ENCODE results near the gene MTA3. TPM values are rescaled to one million over a fixed set of nuclear protein-coding genes. Genes with fewer than 3 reads are reported as not detected.

Gene MTA3
- total and polyA plus RNA-seq, 2 of the 8 experiments (the other 6 are each of a cell fraction or from before 2014, with no cell fraction given): 125 to 184 TPM

Small RNA genes within 50 kb of the gene (small RNA-seq; reads per million reads assigned to genes)
- not detected for gene AC074375.1 (ENCODE audit: insufficient read depth)
- gene RNU6-137P (ENCODE audit: insufficient read depth): not detected

Other genes starting within 250 kb of the MTA3 start
- gene COX7A2L, start 207.4 kb upstream of the MTA3 start, total RNA-seq (2021; fragmentation: NEBNext Ultra II Directional; extraction: Animal tissue kit (Norgen Biotek cat#: 25700)): 85.6 and 91.7 TPM in 2 replicates
- gene COX7A2L, start 207.4 kb upstream of the MTA3 start, polyA plus RNA-seq (2011; rRNA removed): 67.1 and 114 TPM in 2 replicates
- 21.3 and 22.3 TPM in 2 replicates for gene KCNG3, start 74.7 kb upstream of the MTA3 start, total RNA-seq (2021; fragmentation: NEBNext Ultra II Directional; extraction: Animal tissue kit (Norgen Biotek cat#: 25700))
- gene KCNG3, start 74.7 kb upstream of the MTA3 start, polyA plus RNA-seq (2011; rRNA removed): 7.8 and 8.1 TPM in 2 replicates
- gene OXER1, start 195.5 kb downstream of the MTA3 start, total RNA-seq (2021; fragmentation: NEBNext Ultra II Directional; extraction: Animal tissue kit (Norgen Biotek cat#: 25700)): 1.2 and 1.3 TPM in 2 replicates
- gene OXER1, start 195.5 kb downstream of the MTA3 start, polyA plus RNA-seq (2011; rRNA removed): 2.9 and 3.7 TPM in 2 replicates
- 2.5 and 3.2 TPM in 2 replicates for gene HAAO, start 224.0 kb downstream of the MTA3 start, total RNA-seq (2021; fragmentation: NEBNext Ultra II Directional; extraction: Animal tissue kit (Norgen Biotek cat#: 25700))
- 7.0 and 9.5 TPM in 2 replicates for gene HAAO, start 224.0 kb downstream of the MTA3 start, polyA plus RNA-seq (2011; rRNA removed)

Measured in H1 (cell line).